RWPE2 (cell line): ENCODE data around the gene KPNA3.
A peak's percentile ranks its signal among the peaks of the same experiment; 100 is the strongest.

Experiments
- ATAC-seq: fragments of 200-7000 bp; cut with Tn5 transposase; 3 replicates; pipeline ENCODE4 v1.9.1; 2021; ENCODE audit warnings: low read depth
- DNase-seq: peaks from one replicate; pipeline ENCODE4 v3.0.0-alpha.2; 2020; ENCODE audit warnings: low spot score
- H3K27ac ChIP-seq: fragments of 450-650 bp; 2 replicates; pipeline ENCODE4 v1.5.1; 2017; ENCODE audit warnings: mild to moderate bottlenecking; ENCODE audit not compliant: poor library complexity, severe bottlenecking
- H3K27me3 ChIP-seq: fragments of 250-450 bp; sonication (Bioruptor Pico); 2 replicates; pipeline ENCODE4 v1.5.1; 2021; ENCODE audit warnings: mild to moderate bottlenecking, moderate library complexity; ENCODE audit not compliant: insufficient read depth, poor library complexity, severe bottlenecking
- H3K36me3 ChIP-seq: fragments of 250-450 bp; sonication (Bioruptor Pico); 2 replicates; pipeline ENCODE4 v1.5.1; 2020; ENCODE audit warnings: low read depth, mild to moderate bottlenecking, moderate library complexity
- H3K4me1 ChIP-seq: fragments of 250-450 bp; sonication (Bioruptor Pico); 2 replicates; pipeline ENCODE4 v1.5.1; 2021; ENCODE audit warnings: mild to moderate bottlenecking, moderate library complexity; ENCODE audit not compliant: insufficient read depth, poor library complexity, severe bottlenecking
- H3K4me3 ChIP-seq: fragments of 250-450 bp; sonication (Bioruptor Pico); 2 replicates; pipeline ENCODE4 v1.5.1; 2021; ENCODE audit warnings: mild to moderate bottlenecking, moderate library complexity; ENCODE audit not compliant: severe bottlenecking
- H3K9me3 ChIP-seq: fragments of 250-450 bp; sonication (Bioruptor Pico); 2 replicates; pipeline ENCODE4 v1.5.1; 2021; ENCODE audit warnings: mild to moderate bottlenecking, moderate library complexity; ENCODE audit not compliant: severe bottlenecking
- TF ChIP-seq, protein P1 (sequence below): fragments of 450-650 bp; IDR thresholded peaks from one replicate; pipeline ENCODE4 v1.5.1; 2017; ENCODE audit warnings: mild to moderate bottlenecking, moderate library complexity; ENCODE audit not compliant: poor library complexity, severe bottlenecking

Gene KPNA3

DNA sequence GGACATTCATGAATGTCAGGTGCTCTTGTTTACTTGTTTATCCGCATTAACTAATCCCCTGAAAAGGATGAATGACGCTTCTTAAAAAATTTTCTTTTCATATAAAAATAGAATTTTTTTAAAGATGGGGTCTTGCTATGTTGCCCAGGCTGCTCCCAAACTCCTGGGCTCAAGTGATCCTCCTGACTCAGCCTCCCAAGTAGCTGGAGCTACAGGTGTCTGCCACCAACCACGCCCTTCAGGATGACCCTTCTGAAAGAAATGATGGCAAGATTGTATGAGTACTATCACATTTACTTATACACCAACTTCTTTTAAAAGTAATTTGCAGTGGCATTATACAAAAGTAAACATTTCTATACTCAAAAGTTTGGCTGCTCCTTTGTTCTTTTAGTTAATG is 95.0 kb downstream of the KPNA3 start:
- TF ChIP-seq, protein P1, sequence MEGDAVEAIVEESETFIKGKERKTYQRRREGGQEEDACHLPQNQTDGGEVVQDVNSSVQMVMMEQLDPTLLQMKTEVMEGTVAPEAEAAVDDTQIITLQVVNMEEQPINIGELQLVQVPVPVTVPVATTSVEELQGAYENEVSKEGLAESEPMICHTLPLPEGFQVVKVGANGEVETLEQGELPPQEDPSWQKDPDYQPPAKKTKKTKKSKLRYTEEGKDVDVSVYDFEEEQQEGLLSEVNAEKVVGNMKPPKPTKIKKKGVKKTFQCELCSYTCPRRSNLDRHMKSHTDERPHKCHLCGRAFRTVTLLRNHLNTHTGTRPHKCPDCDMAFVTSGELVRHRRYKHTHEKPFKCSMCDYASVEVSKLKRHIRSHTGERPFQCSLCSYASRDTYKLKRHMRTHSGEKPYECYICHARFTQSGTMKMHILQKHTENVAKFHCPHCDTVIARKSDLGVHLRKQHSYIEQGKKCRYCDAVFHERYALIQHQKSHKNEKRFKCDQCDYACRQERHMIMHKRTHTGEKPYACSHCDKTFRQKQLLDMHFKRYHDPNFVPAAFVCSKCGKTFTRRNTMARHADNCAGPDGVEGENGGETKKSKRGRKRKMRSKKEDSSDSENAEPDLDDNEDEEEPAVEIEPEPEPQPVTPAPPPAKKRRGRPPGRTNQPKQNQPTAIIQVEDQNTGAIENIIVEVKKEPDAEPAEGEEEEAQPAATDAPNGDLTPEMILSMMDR, result no peak

DNA sequence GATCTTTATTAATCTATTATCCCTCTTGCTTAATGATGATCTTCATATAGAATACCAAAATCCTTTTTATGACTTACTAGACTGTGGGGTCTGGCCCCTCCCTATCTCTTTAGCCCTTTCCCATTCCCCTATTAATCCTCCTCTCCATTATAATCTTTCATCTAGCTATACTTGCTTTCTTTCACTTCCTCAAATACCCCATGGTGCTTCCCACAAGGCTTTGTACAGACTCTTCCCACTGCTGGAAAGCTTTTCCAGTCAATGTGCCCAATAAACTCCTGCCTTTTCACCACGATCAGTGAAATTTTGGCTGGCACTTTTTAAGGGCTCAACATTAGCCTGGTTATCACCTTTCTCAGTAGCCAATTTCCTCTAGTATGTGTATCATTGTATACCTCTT is 98.0 kb downstream of the KPNA3 start:
- H3K9me3 ChIP-seq, result no peaks in the 10 kb centered on the region
- ATAC-seq (no peak), DNase-seq (no peak)
- TF ChIP-seq, protein P1, result no peak
- no peak overlapping the region for H3K4me3 ChIP-seq
- no peak overlapping the region for H3K27ac ChIP-seq
- no peaks in the 10 kb centered on the region for H3K27me3 ChIP-seq
- H3K4me1 ChIP-seq, result peaks cover 13% of the 10 kb centered on the region
- peaks cover 2% of the 10 kb centered on the region for H3K36me3 ChIP-seq

More for the DNA sequence above, 95.0 kb downstream of the KPNA3 start:
- no peaks in the 10 kb centered on the region for H3K9me3 ChIP-seq
- H3K27me3 ChIP-seq, result no peaks in the 10 kb centered on the region
- no peak for DNase-seq
- no peak overlapping the region for H3K4me3 ChIP-seq
- peaks cover 23% of the 10 kb centered on the region for H3K36me3 ChIP-seq
- no peak for ATAC-seq
- peaks cover 4% of the 10 kb centered on the region for H3K4me1 ChIP-seq
- no peak overlapping the region for H3K27ac ChIP-seq

DNA sequence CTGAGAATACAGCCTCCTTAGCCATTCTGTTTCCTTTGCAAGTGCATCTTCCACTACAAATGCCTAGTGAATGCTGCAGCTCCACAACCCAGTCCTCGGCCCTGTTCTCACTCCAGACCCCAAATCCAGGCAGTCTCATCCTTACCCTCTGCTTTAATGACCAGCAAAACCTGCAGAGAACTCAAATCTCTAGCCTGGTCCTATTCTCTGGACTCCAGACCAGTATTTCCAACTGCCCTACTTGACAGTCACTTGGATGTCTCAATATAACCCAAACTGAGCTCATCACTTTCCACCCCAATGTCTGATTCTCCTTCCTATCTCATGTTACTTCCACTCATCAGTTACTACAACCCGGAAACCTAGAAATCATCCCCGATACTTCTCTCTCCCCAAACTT is 98.6 kb downstream of the KPNA3 start:
- peaks cover 8% of the 10 kb centered on the region for H3K36me3 ChIP-seq
- H3K4me3 ChIP-seq, result no peak overlapping the region
- ATAC-seq, result no peak
- TF ChIP-seq, protein P1, result no peak
- peaks cover 19% of the 10 kb centered on the region for H3K4me1 ChIP-seq
- no peaks in the 10 kb centered on the region for H3K9me3 ChIP-seq
- DNase-seq, result no peak
- no peaks in the 10 kb centered on the region for H3K27me3 ChIP-seq
- H3K27ac ChIP-seq, result peak overlapping the region; percentile 71

DNA sequence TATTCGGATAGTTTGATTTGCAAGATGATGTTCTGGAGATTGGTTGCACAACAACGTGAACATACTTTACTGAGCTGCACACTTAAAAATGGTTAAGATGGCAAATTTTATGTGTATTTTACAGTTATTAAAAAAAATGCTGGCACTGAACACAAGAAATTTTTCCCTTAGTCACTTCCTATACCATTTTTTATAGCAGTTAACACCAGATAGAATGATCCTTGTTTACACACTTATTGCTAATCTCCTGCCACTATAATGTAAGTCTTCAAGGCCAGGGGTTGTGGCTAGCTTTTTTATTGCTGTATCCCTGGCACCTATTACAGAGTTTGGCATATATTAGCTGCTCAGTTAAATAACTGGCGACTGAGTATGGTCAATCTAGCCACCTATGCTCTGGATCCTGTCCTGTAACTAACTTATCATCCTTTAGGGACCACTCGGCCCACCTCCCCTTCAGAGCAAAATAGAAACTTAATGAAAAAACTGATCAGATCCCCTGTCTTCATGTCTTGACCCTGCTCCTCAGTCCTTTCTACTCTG is 99.2 kb downstream of the KPNA3 start:
- Histone ChIP-seq H3K9me3 (no peaks in the 10 kb centered on the region), H3K36me3 (peaks cover 12% of the 10 kb centered on the region), H3K27me3 (no peaks in the 10 kb centered on the region), H3K27ac (peak overlapping the region; percentile 71), H3K4me3 (no peak overlapping the region), H3K4me1 (peaks cover 21% of the 10 kb centered on the region)
- DNase-seq, result no peak
- 0 out of 3 replicates have a peak, but pooled peaks have one; percentile 16 for ATAC-seq
- TF ChIP-seq, protein P1, result no peak

DNA sequence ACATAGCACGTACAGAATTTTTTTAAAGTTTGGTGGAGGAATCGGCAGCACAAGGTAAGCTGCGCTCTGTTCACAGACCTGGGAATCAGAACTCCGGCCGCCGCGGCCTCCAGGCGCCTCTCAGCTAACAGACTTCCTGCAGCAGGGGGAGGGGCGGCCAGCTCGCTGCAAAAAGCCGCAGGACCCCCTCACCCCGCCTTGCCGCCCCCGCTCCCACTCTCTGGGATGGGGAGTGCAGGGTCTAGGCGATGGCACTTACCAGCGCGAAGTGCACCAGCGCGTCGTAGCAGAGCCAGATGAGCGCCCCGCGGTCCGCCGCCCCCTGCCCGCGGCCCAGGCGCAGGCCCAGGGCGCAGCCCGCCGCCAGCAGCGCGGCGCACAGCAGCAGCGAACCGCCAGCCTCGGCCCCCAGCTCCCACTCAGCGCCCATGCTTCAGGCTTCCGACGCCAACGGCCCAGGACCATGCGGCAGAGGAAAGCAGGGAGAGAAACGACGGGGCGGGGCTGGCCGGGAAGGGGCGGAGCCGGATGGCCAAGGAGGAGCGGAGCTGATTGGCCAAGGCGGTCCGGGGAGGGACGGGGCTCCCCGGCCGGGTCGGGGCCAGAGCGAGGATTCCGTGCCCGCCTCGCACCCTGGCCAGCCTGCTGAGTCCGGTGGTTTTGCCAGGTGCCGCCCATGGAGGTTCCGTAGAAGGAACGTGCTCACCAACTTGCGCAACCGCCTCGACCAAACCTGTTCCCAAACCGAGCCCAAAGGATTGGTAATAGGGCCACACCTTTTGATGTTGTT is 101.3 kb downstream of the KPNA3 start, which contains the start of gene EBPL:
EBPL (minus strand) TSS at position 492 of the 790 bp plus-strand sequence; CDS start at position 430, 62 bp downstream.
- no peaks in the 10 kb centered on the region for H3K9me3 ChIP-seq
- peak; percentile 92 for DNase-seq
- H3K27me3 ChIP-seq, result no peaks in the 10 kb centered on the region
- TF ChIP-seq, protein P1, result no peak
- peak; percentile 93 for ATAC-seq
- peak within 1 kb of the TSS; percentile 71 for H3K27ac ChIP-seq
- peaks cover 21% of the 10 kb centered on the region for H3K4me1 ChIP-seq
- peaks cover 30% of the 10 kb centered on the region for H3K36me3 ChIP-seq
- H3K4me3 ChIP-seq, result peak within 1 kb of the TSS; percentile 98
